ENCODE data around the gene ZBTB11. TPM values are rescaled to one million over a fixed set of nuclear protein-coding genes. Genes with fewer than 3 reads are reported as not detected.
"Not testable (repeated sequence)": the region's sequence is repeated elsewhere in the genome, so short reads cannot be mapped to it uniquely, and the experiment has no call there.

Gene ZBTB11
- total and polyA plus RNA-seq, 2 donors: 19.8 to 23.0 TPM

- H3K4me3 ChIP-seq (ENCODE audit: low read length in 2 of 2); H3K36me3 ChIP-seq (ENCODE audit: control insufficient read depth in 2 of 2, insufficient read depth in 2 of 2, low read length in 1 of 2); H3K27ac ChIP-seq (ENCODE audit: low read depth in 1 of 2, low read length in 1 of 2); H3K27me3 ChIP-seq (ENCODE audit: control insufficient read depth in 2 of 2, insufficient read depth in 1 of 2, low read length in 1 of 2); H3K4me1 ChIP-seq (ENCODE audit: control insufficient read depth in 2 of 2, insufficient read depth in 2 of 2, low read length in 2 of 2); H3K9me3 ChIP-seq (ENCODE audit: control insufficient read depth in 2 of 2, insufficient read depth in 1 of 2, low read length in 1 of 2): not testable (repeated sequence)
- 88% methylated on average over 13 of the region's 13 CpGs for WGBS
- DNase-seq (ENCODE audit: low read depth in 6 of 9, low spot score in 9 of 9): peak in 2 of 9 donors; percentile 27 to 52
Measured at GRCh38 chr3:101693540-101693939, 16.6 kb upstream of the ZBTB11 start.

- H3K36me3 ChIP-seq (ENCODE audit: control insufficient read depth in 2 of 2, insufficient read depth in 2 of 2, low read length in 1 of 2); H3K27me3 ChIP-seq (ENCODE audit: control insufficient read depth in 2 of 2, insufficient read depth in 1 of 2, low read length in 1 of 2); H3K9me3 ChIP-seq (ENCODE audit: control insufficient read depth in 2 of 2, insufficient read depth in 1 of 2, low read length in 1 of 2); H3K4me1 ChIP-seq (ENCODE audit: control insufficient read depth in 2 of 2, insufficient read depth in 2 of 2, low read length in 2 of 2); H3K27ac ChIP-seq (ENCODE audit: low read depth in 1 of 2, low read length in 1 of 2); DNase-seq (ENCODE audit: low read depth in 6 of 9, low spot score in 9 of 9); H3K4me3 ChIP-seq (ENCODE audit: low read length in 2 of 2): not testable (repeated sequence)
- 97% methylated on average over 13 of the region's 15 CpGs for WGBS
Measured at GRCh38 chr3:101691685-101692671, 15.0 kb upstream of the ZBTB11 start.

GRCh38 chr3:101690972-101691371, 14.0 kb upstream of the ZBTB11 start:
- Histone ChIP-seq H3K4me1 (ENCODE audit: control insufficient read depth in 2 of 2, insufficient read depth in 2 of 2, low read length in 2 of 2) (peaks cover 4 to 6% of the 10 kb centered on the region in 2 donors), H3K27ac (ENCODE audit: low read depth in 1 of 2, low read length in 1 of 2) (no peak overlapping the region), H3K36me3 (ENCODE audit: control insufficient read depth in 2 of 2, insufficient read depth in 2 of 2, low read length in 1 of 2) (no peaks in the 10 kb centered on the region), H3K27me3 (ENCODE audit: control insufficient read depth in 2 of 2, insufficient read depth in 1 of 2, low read length in 1 of 2) (no peaks in the 10 kb centered on the region), H3K9me3 (ENCODE audit: control insufficient read depth in 2 of 2, insufficient read depth in 1 of 2, low read length in 1 of 2) (no peaks in the 10 kb centered on the region), H3K4me3 (ENCODE audit: low read length in 2 of 2) (no peak overlapping the region)
- DNase-seq (ENCODE audit: low read depth in 6 of 9, low spot score in 9 of 9): no peak

- H3K27ac ChIP-seq (ENCODE audit: low read depth in 1 of 2, low read length in 1 of 2): no peak overlapping the region
- WGBS: 96% methylated on average over 2 of the region's 2 CpGs
- H3K9me3 ChIP-seq (ENCODE audit: control insufficient read depth in 2 of 2, insufficient read depth in 1 of 2, low read length in 1 of 2): no peaks in the 10 kb centered on the region
- H3K4me1 ChIP-seq (ENCODE audit: control insufficient read depth in 2 of 2, insufficient read depth in 2 of 2, low read length in 2 of 2): peaks cover 11 to 13% of the 10 kb centered on the region in 2 donors
- H3K27me3 ChIP-seq (ENCODE audit: control insufficient read depth in 2 of 2, insufficient read depth in 1 of 2, low read length in 1 of 2): no peaks in the 10 kb centered on the region
- no peak for DNase-seq (ENCODE audit: low read depth in 6 of 9, low spot score in 9 of 9)
- peaks cover 4 to 14% of the 10 kb centered on the region in 2 donors for H3K36me3 ChIP-seq (ENCODE audit: control insufficient read depth in 2 of 2, insufficient read depth in 2 of 2, low read length in 1 of 2)
- H3K4me3 ChIP-seq (ENCODE audit: low read length in 2 of 2): no peak overlapping the region
Measured at GRCh38 chr3:101689286-101689685, 12.4 kb upstream of the ZBTB11 start.

- Histone ChIP-seq H3K27ac (ENCODE audit: low read depth in 1 of 2, low read length in 1 of 2) (peak overlapping the region; percentile 89 to 97), H3K36me3 (ENCODE audit: control insufficient read depth in 2 of 2, insufficient read depth in 2 of 2, low read length in 1 of 2) (peaks cover 10 to 29% of the 10 kb centered on the region in 2 donors), H3K4me1 (ENCODE audit: control insufficient read depth in 2 of 2, insufficient read depth in 2 of 2, low read length in 2 of 2) (peaks cover 13 to 22% of the 10 kb centered on the region in 2 donors), H3K27me3 (ENCODE audit: control insufficient read depth in 2 of 2, insufficient read depth in 1 of 2, low read length in 1 of 2) (no peaks in the 10 kb centered on the region), H3K4me3 (ENCODE audit: low read length in 2 of 2) (peak overlapping the region; percentile 63 to 80), H3K9me3 (ENCODE audit: control insufficient read depth in 2 of 2, insufficient read depth in 1 of 2, low read length in 1 of 2) (no peaks in the 10 kb centered on the region)
- no peak for DNase-seq (ENCODE audit: low read depth in 6 of 9, low spot score in 9 of 9)
- WGBS: 61% methylated on average over 25 of the region's 25 CpGs
Measured at GRCh38 chr3:101687142-101687931, 10.4 kb upstream of the ZBTB11 start.

- Histone ChIP-seq H3K27ac (ENCODE audit: low read depth in 1 of 2, low read length in 1 of 2) (peak overlapping the region; percentile 89 to 97), H3K36me3 (ENCODE audit: control insufficient read depth in 2 of 2, insufficient read depth in 2 of 2, low read length in 1 of 2) (peaks cover 23 to 43% of the 10 kb centered on the region in 2 donors), H3K4me3 (ENCODE audit: low read length in 2 of 2) (peak overlapping the region; percentile 63 to 80), H3K27me3 (ENCODE audit: control insufficient read depth in 2 of 2, insufficient read depth in 1 of 2, low read length in 1 of 2) (no peaks in the 10 kb centered on the region), H3K9me3 (ENCODE audit: control insufficient read depth in 2 of 2, insufficient read depth in 1 of 2, low read length in 1 of 2) (no peaks in the 10 kb centered on the region), H3K4me1 (ENCODE audit: control insufficient read depth in 2 of 2, insufficient read depth in 2 of 2, low read length in 2 of 2) (peaks cover 13 to 22% of the 10 kb centered on the region in 2 donors)
- 6% methylated on average over 11 of the region's 11 CpGs for WGBS
- peak in 1 of 9 donors; percentile 53 for DNase-seq (ENCODE audit: low read depth in 6 of 9, low spot score in 9 of 9)
Measured at GRCh38 chr3:101685870-101686307, 9.0 kb upstream of the ZBTB11 start.

- Histone ChIP-seq H3K4me3 (ENCODE audit: low read length in 2 of 2) (peak overlapping the region; percentile 63 to 80), H3K4me1 (ENCODE audit: control insufficient read depth in 2 of 2, insufficient read depth in 2 of 2, low read length in 2 of 2) (peaks cover 13 to 22% of the 10 kb centered on the region in 2 donors), H3K27me3 (ENCODE audit: control insufficient read depth in 2 of 2, insufficient read depth in 1 of 2, low read length in 1 of 2) (no peaks in the 10 kb centered on the region), H3K27ac (ENCODE audit: low read depth in 1 of 2, low read length in 1 of 2) (peak overlapping the region in 1 of 2 donors; percentile 10), H3K36me3 (ENCODE audit: control insufficient read depth in 2 of 2, insufficient read depth in 2 of 2, low read length in 1 of 2) (peaks cover 30 to 52% of the 10 kb centered on the region in 2 donors), H3K9me3 (ENCODE audit: control insufficient read depth in 2 of 2, insufficient read depth in 1 of 2, low read length in 1 of 2) (no peaks in the 10 kb centered on the region)
- DNase-seq (ENCODE audit: low read depth in 6 of 9, low spot score in 9 of 9): no peak
Measured at GRCh38 chr3:101685050-101685400, 8.1 kb upstream of the ZBTB11 start.

- Histone ChIP-seq H3K27me3 (ENCODE audit: control insufficient read depth in 2 of 2, insufficient read depth in 1 of 2, low read length in 1 of 2) (no peaks in the 10 kb centered on the region), H3K4me3 (ENCODE audit: low read length in 2 of 2) (no peak overlapping the region), H3K9me3 (ENCODE audit: control insufficient read depth in 2 of 2, insufficient read depth in 1 of 2, low read length in 1 of 2) (no peaks in the 10 kb centered on the region), H3K4me1 (ENCODE audit: control insufficient read depth in 2 of 2, insufficient read depth in 2 of 2, low read length in 2 of 2) (peaks cover 14 to 27% of the 10 kb centered on the region in 2 donors), H3K27ac (ENCODE audit: low read depth in 1 of 2, low read length in 1 of 2) (no peak overlapping the region), H3K36me3 (ENCODE audit: control insufficient read depth in 2 of 2, insufficient read depth in 2 of 2, low read length in 1 of 2) (peaks cover 30 to 53% of the 10 kb centered on the region in 2 donors)
- WGBS: over 99% methylated on average over 4 of the region's 4 CpGs
- no peak for DNase-seq (ENCODE audit: low read depth in 6 of 9, low spot score in 9 of 9)
Measured at GRCh38 chr3:101680466-101680865, 3.5 kb upstream of the ZBTB11 start.

GRCh38 chr3:101678837-101679236, 1.9 kb upstream of the ZBTB11 start:
- peaks cover 26 to 37% of the 10 kb centered on the region in 2 donors for H3K36me3 ChIP-seq (ENCODE audit: control insufficient read depth in 2 of 2, insufficient read depth in 2 of 2, low read length in 1 of 2)
- H3K4me1 ChIP-seq (ENCODE audit: control insufficient read depth in 2 of 2, insufficient read depth in 2 of 2, low read length in 2 of 2): peaks cover 8 to 17% of the 10 kb centered on the region in 2 donors
- not testable (repeated sequence) for H3K4me3 ChIP-seq (ENCODE audit: low read length in 2 of 2); DNase-seq (ENCODE audit: low read depth in 6 of 9, low spot score in 9 of 9); H3K9me3 ChIP-seq (ENCODE audit: control insufficient read depth in 2 of 2, insufficient read depth in 1 of 2, low read length in 1 of 2); H3K27me3 ChIP-seq (ENCODE audit: control insufficient read depth in 2 of 2, insufficient read depth in 1 of 2, low read length in 1 of 2); H3K27ac ChIP-seq (ENCODE audit: low read depth in 1 of 2, low read length in 1 of 2)
- 90% methylated on average over 2 of the region's 2 CpGs for WGBS
